Astrocyte (in vitro differentiated cells and primary cell): ENCODE results near the gene PCARE.

Experiments
- CTCF ChIP-seq: IDR thresholded peaks from 2 replicates; pipeline ENCODE4 v1.5.1; 2011; ENCODE audit warnings: low read depth, mild to moderate bottlenecking, inconsistent platforms, low read length, moderate library complexity; ENCODE audit not compliant: insufficient read depth
- EZH2 ChIP-seq: IDR thresholded peaks from 2 replicates; pipeline ENCODE4 v1.6.1; 2012; ENCODE audit warnings: mild to moderate bottlenecking, low read length, inconsistent platforms; ENCODE audit not compliant: insufficient read depth

DNA sequence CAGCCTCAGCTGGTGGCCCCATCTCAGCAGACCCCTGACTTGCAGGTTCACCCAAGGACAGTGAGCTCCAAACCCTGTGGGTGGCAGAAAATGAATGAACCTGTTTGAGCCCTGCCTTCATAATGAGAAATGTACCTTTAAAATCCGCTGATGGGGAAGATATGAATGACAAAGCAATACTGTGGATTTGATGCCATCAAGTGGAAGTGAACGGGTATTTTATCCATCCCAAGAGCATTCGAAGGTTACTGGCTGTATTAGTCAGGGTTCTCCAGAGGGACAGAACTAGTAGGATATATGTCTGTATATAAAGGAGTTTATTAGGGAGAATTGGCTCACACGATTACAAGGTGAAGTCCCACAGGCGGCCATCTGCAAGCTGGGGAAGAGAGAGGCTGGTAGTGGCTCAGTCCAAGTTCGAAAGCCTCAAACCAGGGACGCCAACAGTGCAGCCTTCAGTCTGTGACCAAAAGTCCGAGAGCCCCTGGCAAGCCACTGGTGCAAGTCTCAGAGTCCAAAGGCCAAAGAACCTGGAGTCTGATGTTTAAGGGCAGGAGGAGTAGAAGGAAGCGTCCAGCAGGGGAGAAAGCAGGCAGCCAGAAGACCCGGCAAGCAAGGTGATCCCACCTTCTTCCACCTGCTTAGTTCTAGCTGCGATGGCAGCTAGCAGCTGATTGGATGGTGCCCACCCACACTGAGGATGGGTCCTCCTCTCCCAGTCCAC lies 61.1 kb downstream of the PCARE start:
- TF ChIP-seq CTCF (no peak), EZH2 (no peak)
